Endodermal cell (in vitro differentiated cells): ENCODE results near the gene MED22. TPM values are rescaled to one million over a fixed set of nuclear protein-coding genes. Genes with fewer than 3 reads are reported as not detected.

ENCODE experiments used
- DNase-seq: peaks from one replicate; pipeline ENCODE4 v3.0.0-alpha.2; 2017
- H3K27ac ChIP-seq: 2 replicates; pipeline ENCODE4 v1.5.1; 2013; ENCODE audit warnings: mild to moderate bottlenecking, low read depth, low read length, moderate library complexity
- H3K27me3 ChIP-seq: 2 replicates; pipeline ENCODE4 v1.6.1; 2013; ENCODE audit warnings: mild to moderate bottlenecking, low read length, moderate library complexity; ENCODE audit not compliant: insufficient read depth, control insufficient read depth, poor library complexity, severe bottlenecking
- H3K36me3 ChIP-seq: 2 replicates; pipeline ENCODE4 v1.7.0; 2013; ENCODE audit warnings: mild to moderate bottlenecking, low read length, moderate library complexity; ENCODE audit not compliant: control insufficient read depth, insufficient read depth
- H3K4me1 ChIP-seq: one replicate; pipeline ENCODE4 v1.7.0; 2013; ENCODE audit warnings: low read length; ENCODE audit not compliant: control insufficient read depth, insufficient read depth
- H3K4me3 ChIP-seq: 2 replicates; pipeline ENCODE4 v1.5.1; 2013; ENCODE audit warnings: mild to moderate bottlenecking, low read length, moderate library complexity
- H3K9ac ChIP-seq: 2 replicates; pipeline ENCODE4 v1.6.1; 2013; ENCODE audit warnings: mild to moderate bottlenecking, low read length, moderate library complexity; ENCODE audit not compliant: poor library complexity, severe bottlenecking; ENCODE audit errors: extremely low read depth
- H3K9me3 ChIP-seq: 2 replicates; pipeline ENCODE4 v1.6.1; 2013; ENCODE audit warnings: mild to moderate bottlenecking, low read length, moderate library complexity; ENCODE audit not compliant: control insufficient read depth
- H3K27ac Mint-ChIP-seq: 2 replicates; pipeline ENCODE4 v1.8.0; 2020; ENCODE audit warnings: mixed read lengths
- H3K27me3 Mint-ChIP-seq: 2 replicates; pipeline ENCODE4 v1.8.0; 2021; ENCODE audit warnings: mild to moderate bottlenecking, mixed read lengths; ENCODE audit not compliant: insufficient read depth
- H3K36me3 Mint-ChIP-seq: 2 replicates; pipeline ENCODE4 v1.8.0; 2020; ENCODE audit warnings: low read depth, mixed read lengths
- H3K4me1 Mint-ChIP-seq: 2 replicates; pipeline ENCODE4 v1.8.0; 2020; ENCODE audit warnings: mixed read lengths
- H3K4me3 Mint-ChIP-seq: 2 replicates; pipeline ENCODE4 v1.8.0; 2020; ENCODE audit warnings: mild to moderate bottlenecking, moderate library complexity, mixed read lengths
- H3K9me3 Mint-ChIP-seq: 2 replicates; pipeline ENCODE4 v1.8.0; 2020; ENCODE audit warnings: mild to moderate bottlenecking, mixed read lengths
- CTCF ChIP-seq: fragments of 200-600 bp; sonication (generic); conservative IDR thresholded peaks from 2 replicates; pipeline ENCODE4 v1.5.0; 2021; ENCODE audit warnings: antibody characterized with exemption, mild to moderate bottlenecking
- WGBS, 2 experiments: methylation state at CpG; one replicate each; pipeline versions ENCODE4 v1.1.5 to v1.1.7; 2013; ENCODE audit warnings: missing lambda C conversion rate in 2 of 2, mixed read lengths in 1 of 2; ENCODE audit not compliant: insufficient coverage in 1 of 2, insufficient read length in 1 of 2; 5-methylcytosine and 5-hydroxymethylcytosine counted together
- total RNA-seq, 2 donors: library from RNA; stranded (reverse); fragmentation: NEBNext Ultra II Directional in 1 of 2; extraction: Animal tissue kit (Norgen Biotek cat#: 25700) in 1 of 2; gene quantifications; 2 replicates in 1 of 2; 3 replicates in 1 of 2; pipeline ENCODE4 v1.2.1, GENCODE V29; 2021

The MED22 gene
- total RNA-seq, 2 donors from 2014 or later = 54.6 to 57.3 TPM

DNA sequence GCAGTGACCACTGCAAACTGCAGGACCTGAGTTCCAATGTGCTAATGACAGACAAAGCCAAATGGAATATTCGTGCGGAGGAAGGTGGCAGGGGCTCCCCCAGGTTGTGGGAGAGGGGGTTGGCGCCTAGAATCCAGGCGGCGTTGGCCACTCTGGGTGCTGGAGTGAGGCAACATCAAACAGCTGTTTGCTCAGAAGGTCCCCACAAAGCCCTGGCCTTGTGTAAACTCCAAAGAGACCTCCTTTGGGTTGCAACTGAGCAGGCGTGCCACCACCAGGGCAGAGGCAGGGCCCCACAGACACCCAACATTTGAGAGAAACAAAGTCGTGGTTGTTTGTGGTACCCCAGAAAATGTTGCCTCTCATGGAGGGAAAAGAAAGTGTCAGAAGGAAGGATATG lies 42.8 kb upstream of the MED22 start:
- Histone ChIP-seq H3K36me3 (no peaks in the 10 kb centered on the region), H3K27ac (no peak overlapping the region), H3K4me1 (no peaks in the 10 kb centered on the region), H3K27me3 (no peaks in the 10 kb centered on the region), H3K4me3 (no peak overlapping the region), H3K9me3 (no peaks in the 10 kb centered on the region), H3K9ac (no peak overlapping the region)
- no peak overlapping the region for H3K4me3 Mint-ChIP-seq
- H3K9me3 Mint-ChIP-seq = peaks cover 17% of the 10 kb centered on the region
- H3K27ac Mint-ChIP-seq = no peak overlapping the region
- no peak for DNase-seq
- no peak for TF ChIP-seq CTCF
- H3K36me3 Mint-ChIP-seq = no peaks in the 10 kb centered on the region
- H3K27me3 Mint-ChIP-seq = peaks cover 24% of the 10 kb centered on the region
- WGBS, 2 experiments = 84 to 87% methylated on average over 3 to 7 of the region's 7 CpGs
- no peaks in the 10 kb centered on the region for H3K4me1 Mint-ChIP-seq

DNA sequence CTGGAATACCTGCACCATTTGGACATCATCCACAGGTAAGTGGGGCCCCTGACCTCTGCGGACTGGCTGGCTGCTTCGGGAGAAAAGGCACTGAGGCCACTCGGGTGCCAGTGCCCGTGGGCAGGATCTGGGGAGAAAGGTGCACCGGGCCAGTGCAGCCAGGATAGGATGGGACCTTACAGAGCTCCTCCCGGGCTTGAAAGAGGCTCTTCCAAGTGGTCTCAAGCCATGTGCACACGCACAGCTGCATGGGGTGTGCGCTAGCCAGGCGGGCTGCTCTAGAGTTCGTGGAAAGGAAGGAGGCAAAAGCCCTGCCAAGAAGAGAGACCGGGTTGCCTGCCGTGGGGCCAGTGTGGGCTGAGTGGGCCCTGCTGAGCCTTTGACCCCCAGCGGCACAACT lies 41.6 kb upstream of the MED22 start:
- DNase-seq = no peak
- WGBS, 2 experiments = 85 to 87% methylated on average over 13 of the region's 13 CpGs
- Histone ChIP-seq H3K36me3 (no peaks in the 10 kb centered on the region), H3K9ac (no peak overlapping the region), H3K4me1 (no peaks in the 10 kb centered on the region), H3K4me3 (no peak overlapping the region), H3K27me3 (no peaks in the 10 kb centered on the region), H3K27ac (no peak overlapping the region), H3K9me3 (no peaks in the 10 kb centered on the region)
- H3K9me3 Mint-ChIP-seq = peaks cover 17% of the 10 kb centered on the region
- no peak overlapping the region for H3K27ac Mint-ChIP-seq
- H3K36me3 Mint-ChIP-seq = no peaks in the 10 kb centered on the region
- H3K4me3 Mint-ChIP-seq = no peak overlapping the region
- no peaks in the 10 kb centered on the region for H3K4me1 Mint-ChIP-seq
- no peak for TF ChIP-seq CTCF
- H3K27me3 Mint-ChIP-seq = peaks cover 19% of the 10 kb centered on the region

- Histone ChIP-seq H3K4me3 (no peak overlapping the region), H3K27me3 (no peaks in the 10 kb centered on the region), H3K27ac (no peak overlapping the region), H3K4me1 (no peaks in the 10 kb centered on the region), H3K36me3 (no peaks in the 10 kb centered on the region), H3K9me3 (no peaks in the 10 kb centered on the region), H3K9ac (no peak overlapping the region)
- DNase-seq = no peak
- 91 to 96% methylated on average over 4 to 12 of the region's 12 CpGs for WGBS, 2 experiments
- H3K27ac Mint-ChIP-seq = no peak overlapping the region
- H3K9me3 Mint-ChIP-seq = peaks cover 17% of the 10 kb centered on the region
- no peak for TF ChIP-seq CTCF
- H3K4me1 Mint-ChIP-seq = no peaks in the 10 kb centered on the region
- peaks cover 15% of the 10 kb centered on the region for H3K27me3 Mint-ChIP-seq
- no peak overlapping the region for H3K4me3 Mint-ChIP-seq
- H3K36me3 Mint-ChIP-seq = no peaks in the 10 kb centered on the region
These were observed 41.2 kb upstream of the MED22 start for GRCh38 chr9:133389025-133389557.
